ENCODE data around the gene GPT2. TPM values are rescaled to one million over a fixed set of nuclear protein-coding genes. Genes with fewer than 3 reads are reported as not detected.

The GPT2 gene
- total RNA-seq, 1 experiment from 2014 or later = 42.6 TPM

DNA sequence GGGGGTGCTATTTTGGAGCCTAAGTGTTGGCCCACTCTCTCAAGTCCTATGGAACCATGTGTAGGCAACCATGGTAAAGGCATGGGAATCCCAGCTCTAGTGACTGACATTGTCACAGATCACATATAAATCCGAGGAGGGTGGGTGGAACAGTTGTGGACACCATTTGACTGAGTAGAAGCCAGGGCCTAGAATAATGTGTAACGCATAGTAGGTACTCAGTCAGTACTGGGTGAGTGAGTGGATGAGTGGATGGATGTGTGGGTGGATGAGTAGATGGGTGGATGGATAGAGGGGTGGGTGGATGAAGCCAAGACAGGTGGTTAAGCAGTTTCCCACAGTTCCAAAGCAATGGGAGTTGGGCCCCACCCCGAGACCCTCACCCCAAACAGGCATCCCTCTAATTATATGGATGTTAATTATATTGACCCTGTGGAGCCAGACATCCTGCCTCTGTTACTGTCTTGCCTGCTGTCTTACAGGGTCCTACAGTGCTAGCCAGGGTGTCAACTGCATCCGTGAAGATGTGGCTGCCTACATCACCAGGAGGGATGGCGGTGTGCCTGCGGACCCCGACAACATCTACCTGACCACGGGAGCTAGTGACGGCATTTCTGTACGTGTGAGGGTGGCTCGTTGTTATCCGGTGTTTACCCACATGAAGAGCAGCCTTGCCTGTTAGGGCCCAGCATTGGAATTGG is 22.3 kb downstream of the GPT2 start:
- H3K9me2 ChIP-seq (replicated peaks; ENCODE audit: insufficient read depth, low read length) = no peaks in the 10 kb centered on the region
- H3K79me2 ChIP-seq (ENCODE audit: low read length) = no peaks in the 10 kb centered on the region
- H3K4me2 ChIP-seq (ENCODE audit: low read depth, low read length, poor library complexity, severe bottlenecking) = no peak overlapping the region
- H3K9me3 ChIP-seq (ENCODE audit: low read length) = no peaks in the 10 kb centered on the region
- peaks cover 28% of the 10 kb centered on the region for H3K4me1 ChIP-seq (ENCODE audit: low read length)
- DNase-seq = no peak
- H3K27me3 ChIP-seq (ENCODE audit: low read length) = no peaks in the 10 kb centered on the region
- H3K4me3 ChIP-seq (ENCODE audit: low read length) = no peak overlapping the region
- H3K9ac ChIP-seq (ENCODE audit: low read length) = no peak overlapping the region
- no peaks in the 10 kb centered on the region for H4K20me1 ChIP-seq (ENCODE audit: insufficient read depth, low read depth, low read length)
- H3K36me3 ChIP-seq (ENCODE audit: insufficient read depth, low read length) = peaks cover 7% of the 10 kb centered on the region
- H3K27ac ChIP-seq (ENCODE audit: low read length) = no peak overlapping the region
- H2AFZ ChIP-seq (ENCODE audit: low read length) = no peak overlapping the region

DNA sequence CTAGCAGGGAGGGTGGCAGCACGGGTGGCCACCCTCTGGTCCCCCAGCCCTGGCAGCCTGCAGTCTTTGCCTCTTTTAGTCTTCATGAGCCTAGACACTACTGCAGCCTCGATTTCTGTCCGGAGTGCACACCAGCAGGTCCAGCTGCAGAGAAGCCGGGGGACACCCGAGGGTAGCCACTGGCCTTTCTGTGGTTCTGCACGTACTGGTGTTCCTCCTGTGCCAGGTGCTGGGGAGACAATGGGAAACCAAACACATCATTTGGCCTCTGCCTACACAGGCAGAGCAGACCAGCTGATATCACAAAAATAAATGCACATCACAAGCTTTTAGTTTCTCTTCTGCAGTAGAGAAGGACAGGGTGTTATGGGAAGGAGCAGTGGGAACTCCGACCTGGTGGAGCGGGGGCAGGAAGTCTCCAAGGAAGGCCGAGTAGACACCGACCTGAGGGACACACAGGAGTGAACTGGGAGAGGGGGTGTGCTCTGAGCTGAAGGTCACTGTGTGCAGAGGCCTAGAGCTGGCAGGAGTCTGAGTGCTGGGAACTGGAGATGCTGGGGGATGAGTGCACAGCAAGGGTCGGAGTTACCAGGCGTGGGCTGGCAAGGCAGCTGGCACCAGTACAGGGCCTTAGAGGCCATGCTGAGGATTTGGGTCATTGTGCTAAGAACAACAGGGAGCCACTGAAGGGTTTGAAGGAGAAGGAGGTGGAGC is 23.1 kb downstream of the GPT2 start:
- no peak overlapping the region for H3K4me2 ChIP-seq (ENCODE audit: low read depth, low read length, poor library complexity, severe bottlenecking)
- H3K9ac ChIP-seq (ENCODE audit: low read length) = no peak overlapping the region
- no peaks in the 10 kb centered on the region for H3K27me3 ChIP-seq (ENCODE audit: low read length)
- no peak overlapping the region for H2AFZ ChIP-seq (ENCODE audit: low read length)
- no peaks in the 10 kb centered on the region for H3K9me3 ChIP-seq (ENCODE audit: low read length)
- DNase-seq = no peak
- H3K4me1 ChIP-seq (ENCODE audit: low read length) = peaks cover 34% of the 10 kb centered on the region
- no peak overlapping the region for H3K4me3 ChIP-seq (ENCODE audit: low read length)
- no peaks in the 10 kb centered on the region for H3K79me2 ChIP-seq (ENCODE audit: low read length)
- no peak overlapping the region for H3K27ac ChIP-seq (ENCODE audit: low read length)
- no peaks in the 10 kb centered on the region for H4K20me1 ChIP-seq (ENCODE audit: insufficient read depth, low read depth, low read length)
- peaks cover 7% of the 10 kb centered on the region for H3K36me3 ChIP-seq (ENCODE audit: insufficient read depth, low read length)
- H3K9me2 ChIP-seq (replicated peaks; ENCODE audit: insufficient read depth, low read length) = no peaks in the 10 kb centered on the region

DNA sequence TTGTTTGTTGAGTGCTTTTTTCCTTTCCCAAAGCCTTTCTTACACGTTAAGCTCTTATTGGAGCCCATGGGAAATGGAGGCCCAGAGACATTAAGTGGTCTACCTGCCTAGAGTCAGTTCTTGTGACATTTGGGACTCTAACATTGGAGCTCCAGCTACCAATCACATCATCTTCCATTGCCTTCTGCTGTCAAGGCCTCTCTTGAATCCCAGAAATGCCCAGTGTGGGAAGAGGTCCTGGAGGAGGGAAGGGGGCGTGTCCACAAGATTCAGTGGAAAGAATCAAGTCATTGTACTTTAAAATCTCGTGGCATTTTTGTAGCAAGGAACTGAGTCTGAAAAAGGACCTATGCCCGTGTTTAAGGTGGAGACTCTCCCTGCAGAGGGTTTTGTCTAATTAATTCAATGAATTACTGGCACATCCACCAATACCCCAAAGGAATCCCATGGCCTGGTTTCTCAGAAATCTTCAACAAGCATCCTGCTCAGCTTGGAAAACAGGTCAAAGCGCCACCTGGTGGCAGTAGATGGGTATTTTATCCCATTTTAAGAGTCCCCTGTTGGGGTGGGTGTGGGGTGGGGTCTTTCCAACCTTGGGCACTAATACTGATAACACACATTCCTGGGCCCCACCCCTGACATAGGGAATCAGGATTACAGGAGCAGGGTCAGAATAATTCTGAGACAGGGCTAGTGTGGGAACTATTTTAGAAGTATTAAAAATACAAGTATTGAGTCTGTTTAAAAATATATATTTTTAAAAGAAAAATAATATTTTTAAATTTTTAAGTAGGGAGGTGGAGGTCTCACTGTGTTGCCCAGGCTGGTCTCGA is 24.6 kb downstream of the GPT2 start:
- H3K27ac ChIP-seq (ENCODE audit: low read length) = peak overlapping the region; percentile 98; the same call in 1 of the 2 replicates
- H4K20me1 ChIP-seq (ENCODE audit: insufficient read depth, low read depth, low read length) = no peaks in the 10 kb centered on the region
- no peaks in the 10 kb centered on the region for H3K9me3 ChIP-seq (ENCODE audit: low read length)
- H2AFZ ChIP-seq (ENCODE audit: low read length) = no peak overlapping the region
- H3K79me2 ChIP-seq (ENCODE audit: low read length) = no peaks in the 10 kb centered on the region
- H3K9me2 ChIP-seq (replicated peaks; ENCODE audit: insufficient read depth, low read length) = no peaks in the 10 kb centered on the region
- peaks cover 7% of the 10 kb centered on the region for H3K36me3 ChIP-seq (ENCODE audit: insufficient read depth, low read length)
- DNase-seq = peak; percentile 88
- H3K4me3 ChIP-seq (ENCODE audit: low read length) = no peak overlapping the region
- no peaks in the 10 kb centered on the region for H3K27me3 ChIP-seq (ENCODE audit: low read length)
- no peak overlapping the region for H3K4me2 ChIP-seq (ENCODE audit: low read depth, low read length, poor library complexity, severe bottlenecking)
- no peak overlapping the region for H3K9ac ChIP-seq (ENCODE audit: low read length)
- peaks cover 49% of the 10 kb centered on the region for H3K4me1 ChIP-seq (ENCODE audit: low read length)

DNA sequence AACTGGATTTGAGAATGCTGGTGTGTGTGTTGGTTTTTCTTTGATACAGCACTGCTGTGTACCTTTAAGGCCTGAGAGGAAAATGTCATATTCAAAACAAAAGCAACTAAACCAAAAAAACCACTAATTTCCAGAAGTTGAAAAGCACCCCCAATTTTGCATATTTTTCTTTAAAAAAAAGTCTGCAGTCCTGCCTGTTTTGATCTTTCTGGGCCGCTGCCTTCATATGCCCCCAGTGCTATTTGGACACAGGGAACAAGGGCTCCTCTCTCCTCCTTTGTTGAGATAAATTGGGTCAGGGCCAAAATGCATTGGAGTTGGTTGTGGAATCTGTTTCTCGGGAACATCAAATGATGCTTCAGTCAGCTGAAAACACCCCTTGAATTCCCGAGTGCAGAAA is 26.9 kb downstream of the GPT2 start:
- no peak overlapping the region for H3K4me3 ChIP-seq (ENCODE audit: low read length)
- H3K9me2 ChIP-seq (replicated peaks; ENCODE audit: insufficient read depth, low read length) = no peaks in the 10 kb centered on the region
- DNase-seq = peak; percentile 54
- peaks cover 72% of the 10 kb centered on the region for H3K4me1 ChIP-seq (ENCODE audit: low read length)
- peaks cover 17% of the 10 kb centered on the region for H3K36me3 ChIP-seq (ENCODE audit: insufficient read depth, low read length)
- H2AFZ ChIP-seq (ENCODE audit: low read length) = no peak overlapping the region
- H3K27ac ChIP-seq (ENCODE audit: low read length) = peak overlapping the region; percentile 98
- no peaks in the 10 kb centered on the region for H3K9me3 ChIP-seq (ENCODE audit: low read length)
- H3K4me2 ChIP-seq (ENCODE audit: low read depth, low read length, poor library complexity, severe bottlenecking) = peak overlapping the region; percentile 28
- H4K20me1 ChIP-seq (ENCODE audit: insufficient read depth, low read depth, low read length) = no peaks in the 10 kb centered on the region
- H3K27me3 ChIP-seq (ENCODE audit: low read length) = no peaks in the 10 kb centered on the region
- H3K79me2 ChIP-seq (ENCODE audit: low read length) = no peaks in the 10 kb centered on the region
- H3K9ac ChIP-seq (ENCODE audit: low read length) = peak overlapping the region; percentile 8; the same call in 1 of the 2 replicates

DNA sequence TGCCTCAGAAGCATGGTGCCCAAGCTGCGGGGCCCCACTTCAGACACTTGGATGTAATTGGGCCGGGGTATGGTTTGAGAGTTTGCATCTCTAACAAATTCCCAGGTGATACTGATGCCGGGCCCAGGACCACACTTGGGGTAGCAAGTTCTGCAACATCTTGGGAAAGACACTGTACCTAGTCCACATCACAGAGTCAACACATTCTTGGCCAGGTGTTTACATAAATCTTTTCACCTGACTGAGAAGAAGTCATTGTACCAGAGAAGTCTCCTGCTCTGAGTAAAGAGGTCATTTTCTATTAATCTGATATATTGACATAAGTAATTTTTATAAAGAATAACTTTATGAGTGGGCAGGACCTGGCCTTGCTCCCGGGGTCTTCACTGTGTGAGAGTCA is 27.5 kb downstream of the GPT2 start:
- Histone ChIP-seq H4K20me1 (ENCODE audit: insufficient read depth, low read depth, low read length) (no peaks in the 10 kb centered on the region), H3K36me3 (ENCODE audit: insufficient read depth, low read length) (peaks cover 17% of the 10 kb centered on the region), H3K4me1 (ENCODE audit: low read length) (peaks cover 78% of the 10 kb centered on the region), H3K4me3 (ENCODE audit: low read length) (no peak overlapping the region), H3K27me3 (ENCODE audit: low read length) (no peaks in the 10 kb centered on the region), H3K9me3 (ENCODE audit: low read length) (no peaks in the 10 kb centered on the region), H3K9ac (ENCODE audit: low read length) (no peak overlapping the region), H3K4me2 (ENCODE audit: low read depth, low read length, poor library complexity, severe bottlenecking) (peak overlapping the region; percentile 28), H3K9me2 (replicated peaks; ENCODE audit: insufficient read depth, low read length) (no peaks in the 10 kb centered on the region), H3K79me2 (ENCODE audit: low read length) (no peaks in the 10 kb centered on the region), H2AFZ (ENCODE audit: low read length) (no peak overlapping the region), H3K27ac (ENCODE audit: low read length) (peak overlapping the region; percentile 98)
- DNase-seq = no peak

DNA sequence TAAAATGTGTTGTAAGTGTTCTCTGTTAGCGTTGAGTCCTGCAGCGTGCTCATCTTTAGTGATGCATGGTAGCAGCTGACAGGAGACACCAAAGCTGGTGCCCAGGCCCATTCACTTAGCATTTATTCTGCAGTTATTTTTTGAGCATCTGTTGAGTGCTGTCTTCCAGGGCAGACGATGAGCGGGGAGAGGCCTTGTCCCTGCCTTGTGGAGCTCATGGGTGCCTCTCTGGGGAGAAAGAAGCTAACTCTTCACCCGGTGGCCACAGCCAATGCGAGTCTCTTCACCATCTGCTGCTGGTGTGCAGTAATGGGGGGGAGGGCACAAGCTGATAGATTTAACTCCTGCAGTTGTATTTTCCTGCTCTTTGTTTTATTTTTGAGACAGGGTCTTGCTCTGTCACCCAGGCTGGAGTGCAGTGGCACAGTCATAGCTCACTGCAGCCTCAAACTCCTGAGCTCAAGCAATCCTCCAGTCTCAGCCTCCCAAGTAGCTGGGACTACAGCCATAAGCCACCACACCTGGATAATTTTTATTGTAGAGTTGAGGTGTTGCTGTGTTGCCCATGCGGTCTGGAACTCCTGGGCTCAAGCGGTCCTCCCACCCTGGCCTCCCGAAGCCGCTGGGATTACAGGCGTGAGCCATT is 30.5 kb downstream of the GPT2 start:
- no peak overlapping the region for H2AFZ ChIP-seq (ENCODE audit: low read length)
- H3K79me2 ChIP-seq (ENCODE audit: low read length) = no peaks in the 10 kb centered on the region
- peak overlapping the region; percentile 98 for H3K27ac ChIP-seq (ENCODE audit: low read length)
- H3K36me3 ChIP-seq (ENCODE audit: insufficient read depth, low read length) = peaks cover 23% of the 10 kb centered on the region
- H3K4me2 ChIP-seq (ENCODE audit: low read depth, low read length, poor library complexity, severe bottlenecking) = no peak overlapping the region
- no peaks in the 10 kb centered on the region for H3K9me2 ChIP-seq (replicated peaks; ENCODE audit: insufficient read depth, low read length)
- H4K20me1 ChIP-seq (ENCODE audit: insufficient read depth, low read depth, low read length) = no peaks in the 10 kb centered on the region
- H3K27me3 ChIP-seq (ENCODE audit: low read length) = no peaks in the 10 kb centered on the region
- no peaks in the 10 kb centered on the region for H3K9me3 ChIP-seq (ENCODE audit: low read length)
- H3K4me1 ChIP-seq (ENCODE audit: low read length) = peaks cover 98% of the 10 kb centered on the region
- no peak overlapping the region for H3K4me3 ChIP-seq (ENCODE audit: low read length)
- peak; percentile 45 for DNase-seq
- H3K9ac ChIP-seq (ENCODE audit: low read length) = no peak overlapping the region

DNA sequence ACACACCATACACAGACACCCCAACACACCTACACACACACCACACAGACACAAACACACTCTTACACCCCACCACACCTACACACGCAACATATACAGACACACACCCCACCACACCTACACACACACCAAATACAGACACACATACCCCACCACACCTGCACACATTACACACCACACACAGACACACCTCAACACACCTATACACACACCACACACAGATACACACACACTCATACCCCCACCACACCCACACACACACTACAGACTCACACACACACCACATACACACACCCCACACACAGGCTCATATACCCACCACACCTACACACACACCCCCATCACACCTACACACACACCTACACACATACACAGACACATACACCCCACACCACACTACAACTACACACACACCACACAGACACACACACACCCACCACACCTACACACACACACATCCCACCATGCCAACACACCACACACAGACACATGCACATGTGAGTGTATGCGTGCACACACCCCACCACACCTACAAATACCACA is 31.4 kb downstream of the GPT2 start:
- Histone ChIP-seq H2AFZ (ENCODE audit: low read length) (no peak overlapping the region), H3K4me2 (ENCODE audit: low read depth, low read length, poor library complexity, severe bottlenecking) (peak overlapping the region; percentile 35)

More for the DNA sequence above, 31.4 kb downstream of the GPT2 start:
- no peaks in the 10 kb centered on the region for H3K79me2 ChIP-seq (ENCODE audit: low read length)
- no peaks in the 10 kb centered on the region for H3K27me3 ChIP-seq (ENCODE audit: low read length)
- H3K9ac ChIP-seq (ENCODE audit: low read length) = peak overlapping the region; percentile 15; the same call in 1 of the 2 replicates
- H3K4me1 ChIP-seq (ENCODE audit: low read length) = peaks cover 96% of the 10 kb centered on the region
- peaks cover 20% of the 10 kb centered on the region for H3K36me3 ChIP-seq (ENCODE audit: insufficient read depth, low read length)
- DNase-seq = no peak
- no peaks in the 10 kb centered on the region for H3K9me3 ChIP-seq (ENCODE audit: low read length)
- H3K27ac ChIP-seq (ENCODE audit: low read length) = peak overlapping the region; percentile 98
- H3K9me2 ChIP-seq (replicated peaks; ENCODE audit: insufficient read depth, low read length) = no peaks in the 10 kb centered on the region
- H4K20me1 ChIP-seq (ENCODE audit: insufficient read depth, low read depth, low read length) = no peaks in the 10 kb centered on the region
- 0 out of 2 replicates have a peak overlapping the region, but pooled peaks have one; percentile 24 for H3K4me3 ChIP-seq (ENCODE audit: low read length)

Data from Karpas-422 (cell line).